Germinal center (tissue), 1 donor: ENCODE measurements around the gene CXorf58.
A peak's percentile ranks its signal among the peaks of the same experiment; 100 is the strongest.

Experiments
- DNase-seq: peaks from one replicate; pipeline ENCODE4 v3.0.0; 2012; ENCODE audit warnings: mixed read lengths, low spot score

The CXorf58 gene

GRCh38 chrX:23901060-23901459 lies 6.7 kb upstream of the CXorf58 start:
- DNase-seq, result no peak

- DNase-seq, result peak; percentile 44
These were observed 6.0 kb upstream of the CXorf58 start for GRCh38 chrX:23901805-23902204.

GRCh38 chrX:23902419-23902818 lies 5.4 kb upstream of the CXorf58 start:
- DNase-seq, result peak; percentile 25

GRCh38 chrX:23904096-23904495 lies 3.7 kb upstream of the CXorf58 start:
- no peak for DNase-seq

- DNase-seq, result peak; percentile 6
These were observed 702 bp upstream of the CXorf58 start for GRCh38 chrX:23907111-23907497.

GRCh38 chrX:23908219-23909004 lies 606 bp downstream of the CXorf58 start:
- peak; percentile 14 for DNase-seq

- no peak for DNase-seq
These were observed 3.5 kb downstream of the CXorf58 start for GRCh38 chrX:23911126-23911835.

- no peak for DNase-seq
These were observed 11.3 kb downstream of the CXorf58 start for GRCh38 chrX:23919148-23919547.

GRCh38 chrX:23919706-23920320 lies 12.0 kb downstream of the CXorf58 start:
- no peak for DNase-seq

GRCh38 chrX:23926015-23926414 lies 18.2 kb downstream of the CXorf58 start:
- DNase-seq, result no peak

- no peak for DNase-seq
These were observed 23.2 kb downstream of the CXorf58 start for GRCh38 chrX:23930894-23931604.

- DNase-seq, result no peak
These were observed 24.2 kb downstream of the CXorf58 start for GRCh38 chrX:23932046-23932445.

- DNase-seq, result no peak
These were observed 27.3 kb downstream of the CXorf58 start for GRCh38 chrX:23935106-23935505.

GRCh38 chrX:23936180-23936579 lies 28.4 kb downstream of the CXorf58 start:
- no peak for DNase-seq

- DNase-seq, result no peak
These were observed 29.3 kb downstream of the CXorf58 start for GRCh38 chrX:23937100-23937499.

- no peak for DNase-seq
These were observed 30.9 kb downstream of the CXorf58 start for GRCh38 chrX:23938690-23939089.

- no peak for DNase-seq
These were observed 31.4 kb downstream of the CXorf58 start for GRCh38 chrX:23939203-23939602.

GRCh38 chrX:23944234-23944633 lies 36.4 kb downstream of the CXorf58 start:
- DNase-seq, result no peak

- DNase-seq, result no peak
These were observed 37.4 kb downstream of the CXorf58 start for GRCh38 chrX:23945206-23945605.

GRCh38 chrX:23952391-23952790 lies 44.6 kb downstream of the CXorf58 start:
- DNase-seq, result no peak

- peak; percentile 54 for DNase-seq
These were observed 45.4 kb downstream of the CXorf58 start for GRCh38 chrX:23952984-23953907.
